ENCODE results near the gene KLHL12. TPM values are rescaled to one million over a fixed set of nuclear protein-coding genes. Genes with fewer than 3 reads are reported as not detected.

The KLHL12 gene
- total RNA-seq, 2 donors from 2014 or later = 28.7 to 29.6 TPM

DNA sequence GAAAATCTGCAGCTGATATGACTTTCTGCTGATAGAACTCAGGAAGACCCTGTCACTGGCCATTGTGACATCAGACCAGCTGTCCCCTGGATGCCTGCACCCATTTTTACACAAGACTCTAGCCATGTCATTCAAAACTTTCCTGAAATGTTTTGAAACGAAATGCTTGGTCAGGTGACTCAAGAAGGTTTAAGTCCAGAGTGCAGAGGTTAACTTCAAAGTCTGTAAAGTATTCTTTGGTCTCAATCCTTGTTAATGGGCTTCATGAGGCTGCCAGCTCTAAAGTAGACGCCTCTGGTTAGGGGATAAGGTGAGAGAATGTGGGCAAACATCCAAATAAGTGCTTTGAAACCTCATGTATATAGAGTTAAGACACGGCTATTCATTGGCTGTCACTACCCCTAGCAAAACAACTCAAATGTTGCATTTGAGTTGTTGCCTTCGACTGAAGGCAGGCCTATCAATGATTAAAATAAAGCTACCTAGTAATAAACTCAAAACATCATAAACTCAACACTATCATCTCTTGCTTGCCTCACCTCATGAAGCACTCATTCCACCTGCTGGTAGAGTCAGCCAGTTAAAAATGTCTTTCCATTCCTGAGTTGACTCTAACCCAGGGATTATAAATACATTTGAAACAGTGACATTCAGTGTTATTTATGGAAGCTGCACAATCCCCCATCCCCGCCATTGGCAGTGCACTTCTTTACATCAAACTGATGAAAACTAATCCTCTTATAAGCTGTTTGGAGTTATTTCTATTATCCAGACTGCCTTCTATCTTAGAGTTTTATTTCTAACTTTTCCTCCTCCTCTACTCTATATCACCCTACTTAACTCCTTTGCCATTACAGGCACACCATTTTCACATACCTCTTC is 64.1 kb downstream of the KLHL12 start:
- Histone ChIP-seq H3K4me3 (no peak overlapping the region), H3K27me3 (no peaks in the 10 kb centered on the region), H3K9me3 (no peaks in the 10 kb centered on the region), H3K36me3 (no peaks in the 10 kb centered on the region), H3K27ac (no peak overlapping the region), H3K4me1 (peaks cover 2% of the 10 kb centered on the region), H3K9ac (ENCODE audit: low read depth in 2 of 2, low read length in 2 of 2) (no peak overlapping the region)
- intact Hi-C loops (cut with DNase I) = no loop called here
- TF ChIP-seq, protein P1, sequence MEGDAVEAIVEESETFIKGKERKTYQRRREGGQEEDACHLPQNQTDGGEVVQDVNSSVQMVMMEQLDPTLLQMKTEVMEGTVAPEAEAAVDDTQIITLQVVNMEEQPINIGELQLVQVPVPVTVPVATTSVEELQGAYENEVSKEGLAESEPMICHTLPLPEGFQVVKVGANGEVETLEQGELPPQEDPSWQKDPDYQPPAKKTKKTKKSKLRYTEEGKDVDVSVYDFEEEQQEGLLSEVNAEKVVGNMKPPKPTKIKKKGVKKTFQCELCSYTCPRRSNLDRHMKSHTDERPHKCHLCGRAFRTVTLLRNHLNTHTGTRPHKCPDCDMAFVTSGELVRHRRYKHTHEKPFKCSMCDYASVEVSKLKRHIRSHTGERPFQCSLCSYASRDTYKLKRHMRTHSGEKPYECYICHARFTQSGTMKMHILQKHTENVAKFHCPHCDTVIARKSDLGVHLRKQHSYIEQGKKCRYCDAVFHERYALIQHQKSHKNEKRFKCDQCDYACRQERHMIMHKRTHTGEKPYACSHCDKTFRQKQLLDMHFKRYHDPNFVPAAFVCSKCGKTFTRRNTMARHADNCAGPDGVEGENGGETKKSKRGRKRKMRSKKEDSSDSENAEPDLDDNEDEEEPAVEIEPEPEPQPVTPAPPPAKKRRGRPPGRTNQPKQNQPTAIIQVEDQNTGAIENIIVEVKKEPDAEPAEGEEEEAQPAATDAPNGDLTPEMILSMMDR (IDR thresholded peaks at IDR 0.05) = no peak
- no peak for DNase-seq

DNA sequence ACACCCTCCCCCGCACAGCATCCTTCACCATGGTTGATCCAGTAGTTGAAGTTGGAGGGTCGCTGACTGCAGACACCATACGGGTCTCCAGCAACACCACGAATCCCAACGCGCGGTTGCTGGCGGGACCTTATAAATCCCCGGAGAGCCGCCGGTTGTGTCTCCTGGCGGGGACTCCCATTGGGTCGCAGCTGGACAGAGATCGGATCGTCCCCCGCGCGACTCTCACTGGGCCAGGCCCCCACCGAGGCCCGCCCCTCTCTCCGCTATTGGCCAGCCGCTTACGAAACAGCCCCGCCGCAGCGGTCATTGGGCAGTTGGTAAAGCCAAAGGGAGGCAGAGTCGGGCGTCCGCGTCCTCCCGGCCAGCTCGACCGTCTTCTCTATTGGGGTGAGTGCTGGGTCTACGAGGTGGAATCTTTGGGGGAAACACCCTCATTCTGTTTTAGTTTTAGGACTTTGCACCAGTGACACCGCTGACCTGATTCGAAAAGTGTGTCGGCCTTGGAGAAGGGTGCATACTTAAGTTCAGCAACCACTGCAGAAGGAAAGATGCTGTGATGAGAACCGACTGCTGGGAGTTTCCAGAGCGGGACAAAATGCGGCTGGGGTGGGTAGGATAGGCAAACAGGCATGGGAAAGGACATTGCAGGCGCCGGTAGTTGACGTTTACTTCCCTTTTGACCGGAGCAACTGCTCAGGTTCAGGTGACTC is 65.5 kb downstream of the KLHL12 start:
- TF ChIP-seq, protein P1 (IDR thresholded peaks at IDR 0.05) = no peak
- Histone ChIP-seq H3K9ac (ENCODE audit: low read depth in 2 of 2, low read length in 2 of 2) (peak overlapping the region; percentile 40 to 78), H3K9me3 (no peaks in the 10 kb centered on the region), H3K36me3 (no peaks in the 10 kb centered on the region), H3K27ac (peak overlapping the region; percentile 60), H3K27me3 (no peaks in the 10 kb centered on the region), H3K4me1 (peaks cover 2% of the 10 kb centered on the region), H3K4me3 (peak overlapping the region; percentile 72)
- peak; percentile 95 for DNase-seq
- intact Hi-C loops (cut with DNase I) = no loop called here

DNA sequence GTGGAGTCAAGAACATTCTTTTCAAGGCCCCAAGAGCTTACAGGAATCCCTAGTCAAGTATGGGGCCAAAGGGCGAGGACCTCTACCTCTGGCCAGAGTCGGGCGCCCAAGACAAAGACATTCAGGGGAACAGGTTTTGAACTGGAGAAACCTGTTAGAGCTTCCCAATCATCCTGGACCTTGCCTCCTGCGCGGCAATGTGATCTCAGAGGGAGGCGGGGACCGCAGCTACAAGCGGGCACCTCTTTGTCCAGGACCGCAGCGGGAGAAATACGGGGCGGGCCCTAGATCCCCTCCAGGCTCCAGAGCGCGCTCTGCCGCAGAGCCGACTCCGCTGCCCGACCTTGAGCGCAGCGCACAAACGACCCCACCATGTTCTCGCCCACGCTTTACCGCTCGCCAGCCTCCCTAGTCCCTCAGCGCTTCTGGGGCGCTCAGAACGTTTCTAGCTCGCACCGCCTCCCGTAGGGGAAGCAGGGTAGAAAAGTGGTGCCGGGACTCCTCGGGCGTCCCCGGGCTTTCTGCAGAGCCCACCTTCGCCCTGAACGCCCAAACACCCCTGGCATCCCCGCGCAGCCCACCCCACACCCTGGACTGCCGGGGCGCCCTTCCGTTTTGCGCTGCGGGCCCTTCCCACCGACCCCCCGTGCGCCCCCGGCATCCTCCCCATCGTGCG is 66.2 kb downstream of the KLHL12 start:
- peak; percentile 89 for DNase-seq
- H3K27ac ChIP-seq = peak overlapping the region; percentile 60
- H3K4me3 ChIP-seq = peak overlapping the region; percentile 72
- peak overlapping the region; percentile 40 to 78 for H3K9ac ChIP-seq (ENCODE audit: low read depth in 2 of 2, low read length in 2 of 2)
- H3K27me3 ChIP-seq = no peaks in the 10 kb centered on the region
- peaks cover 2% of the 10 kb centered on the region for H3K4me1 ChIP-seq
- intact Hi-C loops (cut with DNase I) = no loop called here
- no peaks in the 10 kb centered on the region for H3K36me3 ChIP-seq
- no peaks in the 10 kb centered on the region for H3K9me3 ChIP-seq
- TF ChIP-seq, protein P1 (IDR thresholded peaks at IDR 0.05) = no peak

DNA sequence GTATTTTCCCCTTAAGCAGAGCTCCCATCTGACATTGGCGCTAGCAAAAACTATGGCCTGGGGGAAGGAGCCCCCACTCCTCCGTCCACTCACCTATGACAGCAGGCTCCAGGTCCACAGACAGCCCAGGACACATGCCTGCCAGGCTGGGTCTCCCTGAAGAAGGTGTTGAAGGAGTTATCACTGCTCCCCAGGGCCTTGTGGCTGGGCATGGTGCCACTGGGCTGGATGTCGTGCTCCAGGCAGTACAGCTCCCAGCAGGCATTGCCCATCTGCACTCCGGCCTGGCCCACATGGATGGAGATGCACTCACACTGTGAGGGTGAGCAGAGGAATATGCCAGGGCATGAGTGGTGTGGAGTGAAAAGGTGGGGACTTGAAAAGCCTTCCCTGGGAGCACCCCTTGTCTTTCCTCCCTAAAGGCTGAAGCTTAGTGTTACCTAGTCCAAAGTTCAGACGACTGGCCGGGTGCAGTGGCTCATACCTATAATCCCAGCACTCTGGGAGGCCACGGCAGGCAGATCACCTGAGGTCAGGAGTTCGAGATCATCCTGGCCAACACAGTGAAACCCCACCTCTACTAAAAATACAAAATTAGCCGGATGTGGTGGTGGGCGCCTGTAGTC is 68.1 kb downstream of the KLHL12 start:
- no peak for DNase-seq
- Histone ChIP-seq H3K9ac (ENCODE audit: low read depth in 2 of 2, low read length in 2 of 2) (peak overlapping the region in 1 of 2 donors; percentile 0), H3K4me1 (peaks cover 2% of the 10 kb centered on the region), H3K9me3 (no peaks in the 10 kb centered on the region), H3K36me3 (no peaks in the 10 kb centered on the region), H3K27me3 (no peaks in the 10 kb centered on the region), H3K4me3 (no peak overlapping the region), H3K27ac (peak overlapping the region; percentile 18)
- intact Hi-C loops (cut with DNase I) = no loop called here
- TF ChIP-seq, protein P1 (IDR thresholded peaks at IDR 0.05) = no peak

DNA sequence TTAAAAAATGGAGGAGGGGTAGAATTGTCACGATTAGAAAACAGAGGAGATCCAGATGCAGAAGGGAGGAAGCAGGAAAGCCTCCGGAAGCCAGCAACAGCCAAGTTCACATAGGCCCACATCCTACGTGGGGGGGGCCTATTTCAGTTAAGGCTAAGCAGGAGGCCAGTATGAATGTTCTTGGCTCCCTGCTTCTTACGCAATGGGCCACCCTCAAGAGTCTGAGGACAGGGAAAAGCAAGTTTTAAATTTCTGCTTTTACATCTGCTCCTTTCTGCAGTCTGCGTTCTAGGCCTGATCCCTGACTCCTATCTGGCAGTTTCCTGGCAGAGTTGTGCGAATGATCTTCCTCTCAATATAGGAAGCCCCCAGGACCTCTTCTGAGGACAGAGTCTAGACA is 68.7 kb downstream of the KLHL12 start:
- no peaks in the 10 kb centered on the region for H3K36me3 ChIP-seq
- H3K4me3 ChIP-seq = no peak overlapping the region
- no peaks in the 10 kb centered on the region for H3K27me3 ChIP-seq
- DNase-seq = no peak
- TF ChIP-seq, protein P1 (IDR thresholded peaks at IDR 0.05) = no peak
- intact Hi-C loops (cut with DNase I) = no loop called here
- H3K27ac ChIP-seq = peak overlapping the region; percentile 18
- peak overlapping the region in 1 of 2 donors; percentile 0 for H3K9ac ChIP-seq (ENCODE audit: low read depth in 2 of 2, low read length in 2 of 2)
- peaks cover 2% of the 10 kb centered on the region for H3K4me1 ChIP-seq
- no peaks in the 10 kb centered on the region for H3K9me3 ChIP-seq
